GM12891 (cell line): Measurements from ENCODE around the gene PLEKHA8.
"Not testable (repeated sequence)": the region's sequence is repeated elsewhere in the genome, so short reads cannot be mapped to it uniquely, and the experiment has no call there.

Source experiments
- DNase-seq: peaks from one replicate; pipeline ENCODE4 v3.0.0; 2011; ENCODE audit warnings: low spot score; ENCODE audit not compliant: insufficient read length
- FAIRE-seq: peaks from 2 replicates; lab custom pipeline; 2011; peaks lifted over from hg19 to GRCh38; lab: Jason Lieb, UNC
- PAX5 ChIP-seq: IDR thresholded peaks from 2 replicates; pipeline ENCODE4 v1.6.1; 2011; ENCODE audit warnings: low read length, moderate library complexity, mild to moderate bottlenecking; ENCODE audit not compliant: insufficient read depth, severe bottlenecking
- POLR2A ChIP-seq: IDR thresholded peaks from 2 replicates; pipeline ENCODE4 v1.6.1; 2011; ENCODE audit warnings: low read depth, low read length, control low read depth
- POLR2AphosphoS5 ChIP-seq: IDR thresholded peaks from 2 replicates; pipeline ENCODE4 v1.6.1; 2011; ENCODE audit warnings: low read depth, low read length, control low read depth
- POU2F2 ChIP-seq: IDR thresholded peaks from 2 replicates; pipeline ENCODE4 v1.6.1; 2011; ENCODE audit warnings: low read depth, mild to moderate bottlenecking, control low read depth, low read length, moderate library complexity
- SPI1 ChIP-seq: IDR thresholded peaks from 2 replicates; pipeline ENCODE4 v1.6.1; 2011; ENCODE audit warnings: low read depth, low read length, control low read depth
- TAF1 ChIP-seq: IDR thresholded peaks from 2 replicates; pipeline ENCODE4 v1.6.1; 2011; ENCODE audit warnings: low read depth, low read length, control low read depth

Gene PLEKHA8

GRCh38 chr7:30049173-30049572 is 21.0 kb downstream of the PLEKHA8 start:
- TF ChIP-seq TAF1 (no peak), SPI1 (no peak), POLR2A (no peak), PAX5 (no peak), POLR2AphosphoS5 (no peak), POU2F2 (no peak)
- no peak for FAIRE-seq
- no peak for DNase-seq

GRCh38 chr7:30053068-30053467 is 24.9 kb downstream of the PLEKHA8 start:
- DNase-seq (no peak), FAIRE-seq (no peak)
- TF ChIP-seq POLR2AphosphoS5 = no peak
- no peak for TF ChIP-seq POLR2A
- TF ChIP-seq POU2F2 = no peak
- TF ChIP-seq TAF1 = no peak
- no peak for TF ChIP-seq PAX5
- TF ChIP-seq SPI1 = no peak

GRCh38 chr7:30057741-30058140 is 29.5 kb downstream of the PLEKHA8 start:
- DNase-seq = no peak
- TF ChIP-seq POLR2A = no peak
- no peak for TF ChIP-seq POU2F2
- no peak for TF ChIP-seq SPI1
- no peak for TF ChIP-seq TAF1
- TF ChIP-seq PAX5 = no peak
- no peak for TF ChIP-seq POLR2AphosphoS5
- FAIRE-seq = no peak

- DNase-seq = not testable (repeated sequence)
These were observed 33.6 kb downstream of the PLEKHA8 start for GRCh38 chr7:30061786-30062185.

GRCh38 chr7:30062587-30062986 is 34.4 kb downstream of the PLEKHA8 start:
- TF ChIP-seq PAX5 (no peak), SPI1 (no peak), POLR2A (no peak)
- DNase-seq = peak; percentile 18
- FAIRE-seq = peak; percentile 38

More at GRCh38 chr7:30061786-30062185, 33.6 kb downstream of the PLEKHA8 start:
- peak; percentile 79 for FAIRE-seq

- FAIRE-seq = no peak
- TF ChIP-seq POU2F2 (no peak), PAX5 (no peak), SPI1 (no peak), POLR2A (no peak), TAF1 (no peak)
- no peak for DNase-seq
These were observed 37.5 kb downstream of the PLEKHA8 start for GRCh38 chr7:30065746-30066145.

- FAIRE-seq (no peak), DNase-seq (no peak)
- TF ChIP-seq POLR2AphosphoS5 (no peak), POU2F2 (no peak), TAF1 (no peak), POLR2A (no peak), SPI1 (no peak), PAX5 (no peak)
These were observed 38.5 kb downstream of the PLEKHA8 start for GRCh38 chr7:30066687-30067086.

- DNase-seq (no peak), FAIRE-seq (no peak)
- TF ChIP-seq SPI1 = no peak
- TF ChIP-seq POU2F2 = no peak
- TF ChIP-seq PAX5 = no peak
- TF ChIP-seq POLR2A = no peak
- no peak for TF ChIP-seq TAF1
- TF ChIP-seq POLR2AphosphoS5 = no peak
These were observed 39.9 kb downstream of the PLEKHA8 start for GRCh38 chr7:30068117-30068516.

- DNase-seq = no peak
- TF ChIP-seq SPI1 (no peak), POLR2AphosphoS5 (no peak), POU2F2 (no peak), POLR2A (no peak), PAX5 (no peak), TAF1 (no peak)
- no peak for FAIRE-seq
These were observed 41.1 kb downstream of the PLEKHA8 start for GRCh38 chr7:30069096-30069867.

GRCh38 chr7:30070052-30070451 is 41.8 kb downstream of the PLEKHA8 start:
- no peak for TF ChIP-seq POLR2A
- TF ChIP-seq POLR2AphosphoS5 = no peak
- no peak for TF ChIP-seq SPI1
- TF ChIP-seq TAF1 = no peak
- TF ChIP-seq POU2F2 = no peak
- TF ChIP-seq PAX5 = no peak
- FAIRE-seq = no peak
- DNase-seq = no peak

- DNase-seq (no peak), FAIRE-seq (peak; percentile 31)
- TF ChIP-seq POLR2A (no peak), POU2F2 (no peak), PAX5 (no peak), TAF1 (no peak)
These were observed 44.5 kb downstream of the PLEKHA8 start for GRCh38 chr7:30072735-30073134.

- FAIRE-seq (peak; percentile 73), DNase-seq (no peak)
- TF ChIP-seq PAX5 (no peak), POLR2A (no peak), POLR2AphosphoS5 (no peak), POU2F2 (no peak), SPI1 (no peak), TAF1 (no peak)
These were observed 46.3 kb downstream of the PLEKHA8 start for GRCh38 chr7:30074422-30075030.
